ENCODE data around the gene ACTRT2. TPM values are rescaled to one million over a fixed set of nuclear protein-coding genes. Genes with fewer than 3 reads are reported as not detected.

Gene ACTRT2
- total RNA-seq, 2 donors from 2014 or later: not detected

DNA sequence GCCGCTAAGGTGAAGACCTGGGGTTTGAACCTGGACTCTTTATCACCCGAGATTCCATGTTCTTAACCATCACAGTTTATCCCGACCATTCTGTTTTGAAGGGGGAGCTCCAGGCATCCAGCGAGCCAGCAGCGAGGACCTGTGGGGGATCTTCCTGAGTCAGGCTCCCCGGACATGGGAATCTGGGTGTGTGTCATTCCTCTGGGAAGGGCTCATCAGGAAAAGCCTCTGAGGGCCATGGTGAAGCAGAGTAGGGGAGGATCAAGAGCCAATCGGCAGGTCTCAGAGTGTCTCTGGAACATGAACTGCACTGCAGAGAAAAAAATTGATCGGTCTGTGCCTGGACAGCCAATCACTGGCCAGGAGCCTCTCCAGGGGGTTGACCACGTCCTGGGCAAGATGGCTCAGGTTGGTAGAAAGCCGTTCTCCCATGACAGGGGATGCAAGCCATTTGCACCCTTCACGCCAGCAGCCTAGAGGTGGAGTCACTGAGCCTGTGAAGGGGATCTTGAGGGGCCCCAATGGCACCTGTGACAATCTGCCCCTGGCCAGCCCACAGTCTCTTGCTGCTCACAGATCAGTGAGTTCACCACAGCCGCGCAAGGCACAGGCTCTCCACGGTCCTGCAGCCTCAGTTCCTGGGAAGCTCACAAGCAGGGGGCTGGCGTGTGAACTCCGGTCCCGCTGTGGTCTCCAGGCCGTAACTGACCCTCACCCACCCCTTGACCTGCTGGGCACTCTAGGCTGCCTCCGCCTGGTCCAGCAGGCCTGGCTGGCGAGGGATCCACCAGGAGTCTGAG lies 20.4 kb upstream of the ACTRT2 start:
- no peak for DNase-seq
- intact Hi-C loops (cut with DNase I, micrococcal nuclease): no loop called here
- no peak for ATAC-seq

DNA sequence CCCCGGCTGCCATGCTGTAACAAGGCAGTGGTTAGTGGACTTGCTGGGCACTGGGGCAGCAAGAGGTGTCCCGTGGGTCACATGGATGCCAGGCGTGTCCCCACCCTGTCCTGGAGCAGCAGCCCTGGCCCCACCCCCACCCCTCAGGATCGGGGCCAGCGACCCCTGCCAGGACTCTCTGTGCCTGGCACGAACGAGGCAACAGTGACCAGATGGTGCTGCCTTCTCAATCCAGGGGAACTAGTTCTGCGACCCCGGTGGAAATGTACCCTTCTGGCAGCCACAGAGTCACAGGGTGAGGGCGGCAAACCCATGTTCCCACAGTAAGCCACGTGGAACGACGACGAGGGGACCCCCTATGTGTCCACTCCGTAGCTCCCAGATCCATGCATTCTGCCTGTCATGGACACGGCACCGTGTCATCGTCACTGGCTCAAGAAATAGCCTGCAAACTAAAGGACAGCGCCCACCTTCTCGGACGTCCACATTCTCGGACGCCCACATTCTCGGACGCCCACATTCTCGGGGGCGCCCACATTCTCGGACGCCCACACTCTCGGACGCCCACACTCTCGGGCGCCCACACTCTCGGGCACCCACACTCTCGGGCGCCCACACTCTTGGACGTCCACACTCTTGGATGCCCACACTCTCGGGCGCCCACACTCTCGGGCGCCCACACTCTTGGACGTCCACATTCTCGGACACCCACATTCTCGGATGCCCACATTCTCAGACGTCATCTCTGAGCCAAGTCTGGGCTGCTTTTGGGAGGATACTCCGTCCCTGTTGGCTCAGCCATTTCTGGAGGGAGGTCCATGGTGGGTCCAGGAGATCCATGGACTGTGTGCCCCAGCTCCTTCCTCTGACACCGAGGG lies 19.6 kb upstream of the ACTRT2 start:
- ATAC-seq: no peak
- DNase-seq: no peak
- intact Hi-C loops (cut with DNase I, micrococcal nuclease): no loop called here

DNA sequence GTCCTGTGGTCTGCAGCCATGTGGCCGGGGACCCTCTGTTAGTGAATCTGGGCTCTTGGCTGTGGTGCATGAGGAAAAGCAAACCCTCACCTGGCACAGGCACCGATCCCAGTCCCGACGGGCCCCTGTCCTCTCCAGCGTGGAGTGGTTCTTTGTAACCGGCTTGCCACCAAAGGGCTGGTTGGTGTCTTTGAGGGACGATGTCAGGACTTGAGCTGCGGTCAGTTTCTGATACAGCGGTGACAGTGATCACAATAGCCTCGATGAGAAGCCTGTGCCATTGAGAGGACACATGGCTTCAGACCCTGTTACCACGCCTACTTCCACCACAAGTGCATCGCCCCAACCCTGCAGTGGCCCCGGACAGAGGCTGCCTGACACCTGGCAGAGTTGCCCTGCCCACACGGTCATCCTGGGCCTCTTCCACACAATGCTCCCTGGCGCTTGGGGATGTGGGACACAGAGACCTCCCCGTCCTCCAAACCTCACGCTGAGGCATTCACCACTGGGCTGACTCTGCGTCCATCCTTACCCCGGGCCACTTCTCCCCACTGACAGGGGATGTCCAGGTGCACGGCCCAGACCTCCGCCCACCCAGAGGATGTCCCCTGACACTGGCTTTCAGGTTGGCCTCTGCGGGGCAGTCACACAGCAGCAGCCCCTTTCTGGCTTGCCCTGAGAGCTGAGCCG lies 18.8 kb upstream of the ACTRT2 start:
- intact Hi-C loops (cut with DNase I, micrococcal nuclease): no loop called here
- no peak for DNase-seq
- ATAC-seq: no peak

DNA sequence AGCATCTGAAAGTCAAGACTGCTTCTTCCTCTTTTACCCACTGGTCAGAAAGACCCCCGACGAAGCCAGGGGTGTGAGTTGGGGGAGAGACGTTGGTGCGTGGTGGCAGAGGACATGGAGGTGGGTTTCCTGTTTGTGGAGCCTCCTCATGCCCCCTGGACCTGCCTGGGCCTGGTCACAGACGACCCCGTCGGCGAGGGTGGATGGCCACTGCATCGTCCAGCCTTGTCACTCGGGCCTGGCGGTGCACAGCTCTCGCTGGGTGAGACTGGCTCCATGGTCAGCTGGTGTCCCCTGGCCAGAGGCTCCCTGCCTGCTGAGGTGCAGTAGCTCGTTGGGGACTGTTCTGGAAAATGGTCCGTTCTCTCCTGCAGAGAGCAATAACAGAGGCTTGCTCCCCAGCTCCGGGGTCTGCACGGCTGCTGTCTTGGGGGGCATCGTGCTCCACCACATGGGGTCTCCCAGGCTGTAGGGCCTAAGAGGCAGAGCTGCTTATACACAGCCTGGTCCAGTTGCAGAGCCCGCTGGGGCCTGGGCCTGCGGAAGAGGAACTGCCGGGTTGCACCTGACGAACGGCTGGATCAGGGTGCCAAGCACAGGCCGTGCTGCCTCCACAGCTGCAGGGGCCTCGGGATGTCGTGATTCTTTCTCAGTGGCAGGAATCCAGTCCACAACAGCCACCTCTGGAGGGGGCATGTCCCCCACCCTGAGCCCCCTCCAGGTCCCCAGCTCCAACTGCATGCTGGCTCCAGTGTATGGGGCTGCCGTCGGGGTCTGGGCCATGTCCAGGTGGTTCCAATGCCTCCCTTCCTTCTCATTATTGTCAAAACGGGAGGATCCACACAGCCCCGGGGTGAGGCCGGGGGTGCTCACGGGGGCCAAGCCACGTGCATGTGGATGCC lies 18.0 kb upstream of the ACTRT2 start:
- no peak for DNase-seq
- no peak for ATAC-seq
- intact Hi-C loops (cut with DNase I, micrococcal nuclease): no loop called here

DNA sequence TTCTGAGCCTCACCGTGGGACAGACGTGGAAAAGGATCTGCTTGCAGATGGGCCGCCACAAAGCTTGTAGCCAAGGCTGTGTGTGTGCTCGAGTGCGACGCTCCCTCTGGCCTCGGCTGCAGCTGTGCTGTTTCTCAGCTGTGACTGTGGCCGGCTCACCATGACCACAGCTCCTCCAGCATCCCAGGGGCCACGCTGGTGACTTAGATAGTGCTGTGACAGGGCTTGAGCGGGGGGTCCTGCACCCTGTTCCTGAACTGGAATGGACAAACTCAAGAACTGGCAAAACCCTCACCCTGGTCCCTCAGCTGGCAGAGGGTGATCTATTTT lies 17.4 kb upstream of the ACTRT2 start:
- DNase-seq: no peak
- no peak for ATAC-seq
- intact Hi-C loops (cut with DNase I, micrococcal nuclease): no loop called here

DNA sequence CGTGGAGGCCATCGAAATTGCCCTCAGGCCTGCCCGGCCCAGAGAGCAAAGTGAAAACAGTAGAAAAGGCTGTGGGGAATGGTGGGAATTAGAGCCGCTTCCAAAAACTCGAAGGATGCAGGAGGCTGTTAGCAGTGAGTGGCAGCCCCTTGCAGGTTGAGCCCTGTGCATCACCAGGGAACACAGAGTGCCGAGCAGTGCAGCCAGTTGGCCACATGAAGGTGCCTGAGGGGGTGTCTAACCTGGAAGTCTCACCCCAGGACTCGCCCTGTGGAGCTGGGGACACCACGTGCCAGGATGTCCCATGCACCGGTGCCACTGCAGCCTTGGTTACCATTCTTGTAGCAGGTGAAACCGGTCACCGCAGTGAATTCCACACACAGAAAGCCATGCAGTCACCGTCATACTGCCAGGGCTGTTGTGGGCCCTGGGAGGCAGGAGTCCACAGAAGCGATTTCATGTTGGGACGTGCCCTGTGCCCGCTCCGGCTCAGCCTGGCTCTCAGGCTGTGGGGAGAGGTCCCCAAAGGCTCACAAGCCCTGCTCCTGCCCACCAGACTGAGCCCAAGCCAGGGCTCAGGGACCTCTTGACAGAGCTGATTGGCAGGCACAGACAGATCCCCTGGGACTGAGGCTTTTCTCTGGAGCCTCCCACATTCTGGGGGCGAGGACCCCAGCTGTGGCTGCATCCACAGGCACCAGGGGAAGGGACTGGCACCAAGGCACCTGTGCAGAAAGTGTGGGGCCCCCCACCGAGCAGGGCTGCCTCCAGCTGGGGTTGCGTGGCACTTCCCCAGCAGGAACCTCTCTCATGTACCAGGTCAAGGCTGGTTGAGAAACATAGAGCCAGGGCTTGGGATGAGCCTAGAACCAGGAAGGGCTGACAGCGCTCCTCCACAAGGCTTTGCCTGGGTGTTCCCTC lies 16.7 kb upstream of the ACTRT2 start:
- intact Hi-C loops (cut with DNase I, micrococcal nuclease): no loop called here
- ATAC-seq (no peak), DNase-seq (no peak)

DNA sequence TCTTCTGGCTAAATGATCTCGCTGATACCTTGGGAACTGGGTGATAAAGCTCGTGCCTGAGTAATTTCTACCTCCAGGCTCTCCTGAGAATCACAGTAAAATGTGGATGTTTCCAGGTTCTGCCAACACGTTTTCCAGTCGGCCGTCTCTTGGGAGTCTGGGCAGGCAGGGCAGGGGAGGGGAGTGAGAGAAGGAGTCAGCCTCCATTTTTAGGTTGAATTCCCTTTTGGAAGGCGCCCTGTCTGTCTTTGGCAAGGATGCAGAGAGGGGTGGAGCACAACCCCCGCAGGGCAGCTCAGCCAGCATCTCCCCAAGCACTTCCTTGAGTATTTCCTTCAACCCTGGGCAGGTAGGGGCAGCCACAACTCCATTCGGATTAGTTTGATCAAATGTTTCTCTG lies 15.5 kb upstream of the ACTRT2 start:
- intact Hi-C loops (cut with DNase I, micrococcal nuclease): no loop called here
- ATAC-seq: no peak
- DNase-seq: no peak

DNA sequence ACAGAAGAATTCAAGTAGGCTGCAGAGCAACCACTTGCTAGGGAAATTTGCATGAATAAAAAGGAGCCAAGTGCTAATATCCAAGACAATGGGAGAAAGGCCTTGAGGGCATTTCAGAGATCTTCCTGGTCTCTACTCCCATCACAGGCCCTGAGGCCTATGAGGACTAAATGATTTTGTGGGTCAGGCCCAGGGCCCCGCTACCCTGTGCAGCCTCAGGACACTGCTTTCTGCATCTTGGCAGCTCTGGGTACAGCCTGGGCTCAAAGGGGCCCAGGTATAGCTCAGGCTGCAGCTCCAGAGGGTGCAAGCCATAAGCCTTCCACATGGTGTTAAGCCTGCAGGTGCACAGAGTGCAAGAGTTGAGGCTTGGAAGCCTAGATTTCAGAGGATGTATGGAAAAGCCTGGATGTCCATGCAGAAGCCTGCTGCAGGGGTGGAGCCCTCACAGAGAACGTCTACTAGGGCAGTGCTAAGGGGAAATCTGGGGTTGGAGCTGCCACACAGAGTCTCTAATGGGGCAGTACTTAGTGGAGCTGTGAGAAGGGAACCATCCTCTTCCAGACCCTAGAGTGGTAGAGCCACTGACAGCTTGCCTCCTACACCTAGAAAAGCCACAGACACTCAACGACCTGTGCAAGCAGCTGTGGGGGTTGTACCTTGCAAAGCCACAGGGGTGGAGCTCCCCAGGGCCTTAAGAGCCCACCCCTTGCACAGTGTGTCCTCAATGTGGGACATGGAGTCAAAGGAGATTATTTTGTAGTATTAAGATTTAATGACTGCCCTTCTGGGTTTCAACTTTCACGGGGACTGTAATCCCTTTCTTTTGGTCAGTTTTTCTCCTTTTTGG lies 13.7 kb upstream of the ACTRT2 start:
- intact Hi-C loops (cut with DNase I, micrococcal nuclease): no loop called here
- ATAC-seq: no peak
- DNase-seq: no peak

DNA sequence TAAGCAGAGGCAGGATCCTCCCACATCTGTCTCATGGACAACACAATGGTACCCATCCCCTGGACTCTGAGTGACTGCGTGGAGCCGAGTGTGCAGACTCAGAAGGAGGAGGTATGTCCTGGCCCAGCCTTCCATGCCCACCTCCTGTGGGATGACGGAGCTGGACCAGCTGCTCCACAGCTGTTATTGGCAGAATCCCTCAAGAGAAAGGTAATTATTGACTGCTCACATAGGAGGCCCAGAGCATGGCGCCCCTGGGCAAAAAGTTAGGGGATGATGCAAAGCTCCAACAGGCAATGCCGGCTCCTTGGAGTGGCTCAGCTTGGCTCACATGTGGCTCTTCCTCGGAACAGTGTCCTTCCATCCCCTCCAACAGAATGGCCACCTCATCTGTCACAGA lies 12.2 kb upstream of the ACTRT2 start:
- ATAC-seq (no peak), DNase-seq (no peak)
- intact Hi-C loops (cut with DNase I, micrococcal nuclease): no loop called here

DNA sequence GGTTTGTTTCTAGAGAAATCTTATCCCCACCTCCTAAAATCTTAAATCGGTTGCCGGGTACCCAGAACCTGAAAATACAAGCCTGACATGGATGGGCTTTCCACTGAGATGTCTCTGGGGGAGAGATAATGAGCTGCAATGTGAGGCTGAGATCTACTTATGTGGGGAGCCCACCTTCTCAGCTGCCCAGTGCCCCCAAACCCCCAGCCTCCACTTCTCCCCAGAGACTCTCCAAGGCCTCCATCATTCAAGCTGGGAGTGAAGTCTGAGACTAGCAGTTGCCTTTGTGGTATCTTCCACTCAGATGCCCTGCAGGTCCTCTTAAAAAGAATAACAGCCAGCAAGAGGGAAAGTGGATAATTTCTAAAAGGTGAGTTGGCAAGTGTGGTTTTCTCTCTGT lies 11.7 kb upstream of the ACTRT2 start:
- ATAC-seq (no peak), DNase-seq (no peak)
- intact Hi-C loops (cut with DNase I, micrococcal nuclease): no loop called here

DNA sequence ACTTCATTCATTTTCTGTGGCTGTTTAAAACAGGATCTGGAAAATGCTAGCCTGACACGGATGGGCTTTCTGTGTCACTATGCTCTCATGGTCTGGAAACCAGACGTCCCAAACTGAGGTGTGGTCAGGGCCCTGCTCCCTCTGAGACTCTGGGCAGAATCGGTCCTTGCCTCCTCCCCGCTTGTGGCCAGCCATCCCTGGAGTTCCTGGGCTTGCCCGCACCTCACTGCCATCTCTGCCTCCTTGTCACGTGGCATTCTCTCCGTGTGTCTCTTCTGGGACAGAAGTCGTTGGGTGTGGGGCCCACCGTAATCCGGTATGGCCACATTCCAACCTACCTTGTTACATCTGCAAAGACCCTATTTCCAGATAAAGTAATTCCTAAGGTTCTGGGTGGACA lies 10.1 kb upstream of the ACTRT2 start:
- DNase-seq (no peak), ATAC-seq (no peak)
- intact Hi-C loops (cut with DNase I, micrococcal nuclease): loop anchor here (5.0 to 10.0 kb wide), 3 partner anchors 274 to 414 kb away; no protein-coding TSS in a partner anchor

DNA sequence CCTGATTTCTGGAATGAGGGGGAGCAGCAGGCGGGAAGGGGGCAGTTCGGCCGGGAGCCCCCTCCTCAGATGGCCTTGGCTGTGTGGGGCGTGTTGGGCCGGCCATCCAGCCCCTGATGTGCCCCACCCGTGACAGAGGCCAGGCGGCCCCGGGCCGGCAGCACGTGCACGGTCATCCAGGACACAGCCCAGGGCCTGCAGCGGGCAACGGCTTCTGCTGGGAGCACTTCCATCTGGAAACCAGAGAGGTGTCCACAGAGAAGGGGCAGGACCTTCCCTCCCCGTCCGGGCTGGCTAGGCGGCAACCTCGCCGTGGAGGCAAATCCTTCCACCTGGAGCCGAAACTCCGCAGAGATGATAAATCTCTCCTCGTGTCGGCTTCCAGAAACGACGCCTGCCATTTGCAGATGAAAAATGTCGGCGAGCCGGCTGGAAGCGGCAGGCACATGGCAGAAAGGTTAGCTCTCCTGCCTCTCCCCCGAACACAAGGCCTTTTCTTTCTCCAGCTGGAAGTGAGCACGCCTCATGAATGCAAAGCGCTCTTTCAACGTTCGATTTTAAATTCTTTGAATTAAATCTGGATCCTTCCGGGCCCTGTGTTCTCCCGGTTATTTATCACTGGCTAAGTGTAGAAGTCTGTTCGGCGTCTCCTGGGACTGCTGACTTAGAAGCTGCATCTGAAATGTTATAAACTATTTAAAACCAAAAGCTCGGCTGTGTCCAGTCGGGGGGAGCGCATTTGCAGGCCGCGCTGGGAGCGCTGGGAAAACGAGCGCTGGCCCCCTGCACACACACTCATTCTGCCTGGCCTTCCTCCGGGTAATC lies 9.4 kb upstream of the ACTRT2 start:
- intact Hi-C loops (cut with DNase I, micrococcal nuclease): loop anchor here (5.0 to 10.0 kb wide), 3 partner anchors 273 to 413 kb away; no protein-coding TSS in a partner anchor
- DNase-seq (no peak), ATAC-seq (no peak)

DNA sequence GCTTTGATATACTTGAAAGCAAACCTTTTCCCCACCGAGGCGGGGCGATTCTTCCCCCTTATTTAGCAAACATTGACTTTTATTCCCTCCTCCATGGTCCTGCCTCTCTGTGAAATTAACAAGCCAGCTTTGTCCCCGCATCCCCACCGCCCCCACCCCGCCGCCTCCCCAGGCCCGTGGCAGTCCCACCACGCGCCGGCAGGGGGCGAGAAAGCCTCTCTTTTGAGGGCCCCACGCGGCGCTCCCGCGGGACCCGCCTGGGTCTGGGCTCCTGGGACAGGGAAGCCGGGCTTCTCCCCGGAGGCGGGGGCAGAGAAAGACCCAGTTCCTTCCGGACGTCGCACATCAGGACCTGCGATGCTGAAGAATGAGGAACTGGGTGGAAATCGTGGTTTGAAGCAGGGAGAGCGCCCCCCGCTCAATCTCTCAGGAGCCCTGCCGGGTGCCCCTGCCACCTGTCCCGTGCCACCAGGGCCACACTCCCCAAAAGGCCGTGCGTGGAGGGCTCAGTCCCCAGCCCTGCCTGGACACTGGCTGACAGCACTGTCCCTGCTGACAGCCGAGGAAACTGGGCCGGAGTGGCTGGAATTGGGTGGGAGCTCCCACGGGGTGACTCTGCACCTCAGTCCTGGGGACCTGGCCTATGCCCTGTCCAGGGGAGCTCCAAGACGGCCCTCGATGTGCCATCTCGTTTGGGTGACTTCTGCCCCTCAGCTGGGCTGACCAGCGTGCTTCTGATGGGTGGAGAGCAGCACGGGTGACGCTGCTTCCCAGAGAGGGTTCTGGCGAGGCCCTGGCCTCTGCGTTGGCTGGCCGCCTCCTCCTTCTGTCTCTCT lies 8.6 kb upstream of the ACTRT2 start:
- DNase-seq (peak in 1 of 2 donors; percentile 67), ATAC-seq (peak; percentile 71)
- intact Hi-C loops (cut with DNase I, micrococcal nuclease): loop anchor here (5.0 to 10.0 kb wide), 3 partner anchors 272 to 412 kb away; no protein-coding TSS in a partner anchor

DNA sequence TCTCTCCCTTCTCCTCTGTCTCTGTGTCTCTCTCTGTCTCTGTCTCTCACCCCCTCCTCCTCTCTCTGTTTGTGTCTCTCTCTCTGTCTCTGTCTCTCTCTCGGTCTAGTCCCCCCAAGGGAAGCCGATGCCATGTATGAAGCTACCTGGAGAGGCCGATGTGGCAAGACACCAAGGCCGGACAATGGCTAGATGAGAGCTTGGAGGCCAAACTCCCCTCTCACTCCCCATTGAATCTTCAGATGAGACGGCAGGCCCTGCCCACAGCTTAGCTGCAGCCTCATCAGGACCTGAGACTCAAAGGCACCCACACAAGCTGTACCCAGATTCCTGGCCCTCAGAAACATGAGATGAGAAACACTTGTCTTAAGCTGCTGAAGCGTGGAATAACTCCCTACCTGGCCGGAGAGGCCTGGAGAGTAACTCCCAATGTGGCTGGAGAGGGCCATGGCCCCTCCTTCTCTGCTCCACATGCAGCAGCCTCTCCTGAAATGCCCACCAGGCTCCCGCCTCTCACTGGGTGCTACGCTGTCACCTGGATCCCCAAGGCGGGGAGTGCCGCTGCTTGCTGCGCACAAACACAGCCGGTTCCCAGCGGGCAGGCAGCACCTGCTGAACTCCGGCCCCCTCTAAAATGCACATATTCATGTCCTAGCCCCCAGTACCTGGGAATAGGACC lies 7.8 kb upstream of the ACTRT2 start:
- ATAC-seq (no peak), DNase-seq (no peak)
- intact Hi-C loops (cut with DNase I, micrococcal nuclease): loop anchor here (5.0 to 10.0 kb wide), 3 partner anchors 271 to 411 kb away; no protein-coding TSS in a partner anchor
